Measurements from ENCODE around the gene TMEM184B. TPM values are rescaled to one million over a fixed set of nuclear protein-coding genes. Genes with fewer than 3 reads are reported as not detected.

TMEM184B gene
- polyA plus RNA-seq, 2 of the 4 experiments (the other 2 are of a cell fraction), result 22.2 to 36.8 TPM

DNA sequence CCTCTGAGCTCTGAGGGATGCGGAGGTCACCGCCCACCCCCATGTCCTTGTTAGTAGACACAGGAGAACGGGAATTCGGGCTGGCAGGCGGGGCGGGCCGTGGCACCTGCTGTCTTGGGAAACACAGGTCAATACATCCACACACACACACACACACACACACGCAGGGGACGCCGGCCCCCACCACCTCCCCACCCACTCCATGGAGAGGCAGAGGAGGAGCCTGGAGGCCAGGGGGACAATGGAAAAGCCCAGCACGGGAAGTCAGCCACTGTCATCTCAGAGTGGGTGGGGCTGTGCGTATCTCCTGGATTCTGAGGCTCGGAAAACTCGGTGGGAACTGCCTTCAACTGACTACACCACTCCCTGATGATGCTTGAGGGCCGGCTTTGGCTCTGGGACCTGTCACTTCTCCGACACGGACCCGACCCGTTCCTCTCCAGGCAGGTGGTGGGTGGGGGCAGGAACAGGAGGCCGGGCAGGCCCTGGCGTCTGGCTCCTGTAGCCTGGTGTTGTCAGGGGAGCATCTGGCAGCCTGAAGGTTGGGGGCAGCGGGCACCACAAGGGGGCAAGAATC lies 18.5 kb upstream of the TMEM184B start:
- DNase-seq (ENCODE audit: low read depth in 1 of 2, low spot score in 1 of 2), result no peak
- Histone ChIP-seq H3K27ac (no peak overlapping the region), H3K4me3 (no peak overlapping the region), H3K4me1 (no peaks in the 10 kb centered on the region), H3K4me2 (no peak overlapping the region), H3K9me3 (no peaks in the 10 kb centered on the region)
- CTCF ChIA-PET, result interaction anchor here (1.0 to 1.1 kb wide), 2 partner anchors 13 to 23 kb away, joined by 3 read pairs; no protein-coding TSS in a partner anchor
- ATAC-seq, result no peak
- no peak for TF ChIP-seq RARB (CRISPR knock-in tag; IDR thresholded peaks at IDR 0.05)
- no peak for TF ChIP-seq ZFP36 (IDR thresholded peaks at IDR 0.05; ENCODE audit: borderline replicate concordance, partially characterized antibody)
- no peak for TF ChIP-seq HDAC2 (IDR thresholded peaks at IDR 0.05)
- TF ChIP-seq, protein P1, sequence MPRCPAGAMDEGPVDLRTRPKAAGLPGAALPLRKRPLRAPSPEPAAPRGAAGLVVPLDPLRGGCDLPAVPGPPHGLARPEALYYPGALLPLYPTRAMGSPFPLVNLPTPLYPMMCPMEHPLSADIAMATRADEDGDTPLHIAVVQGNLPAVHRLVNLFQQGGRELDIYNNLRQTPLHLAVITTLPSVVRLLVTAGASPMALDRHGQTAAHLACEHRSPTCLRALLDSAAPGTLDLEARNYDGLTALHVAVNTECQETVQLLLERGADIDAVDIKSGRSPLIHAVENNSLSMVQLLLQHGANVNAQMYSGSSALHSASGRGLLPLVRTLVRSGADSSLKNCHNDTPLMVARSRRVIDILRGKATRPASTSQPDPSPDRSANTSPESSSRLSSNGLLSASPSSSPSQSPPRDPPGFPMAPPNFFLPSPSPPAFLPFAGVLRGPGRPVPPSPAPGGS (IDR thresholded peaks at IDR 0.05), result no peak
- TF ChIP-seq SMC3 (IDR thresholded peaks at IDR 0.05), result no peak
- no peak for TF ChIP-seq RFX5 (IDR thresholded peaks at IDR 0.05)
- TF ChIP-seq, protein P2, sequence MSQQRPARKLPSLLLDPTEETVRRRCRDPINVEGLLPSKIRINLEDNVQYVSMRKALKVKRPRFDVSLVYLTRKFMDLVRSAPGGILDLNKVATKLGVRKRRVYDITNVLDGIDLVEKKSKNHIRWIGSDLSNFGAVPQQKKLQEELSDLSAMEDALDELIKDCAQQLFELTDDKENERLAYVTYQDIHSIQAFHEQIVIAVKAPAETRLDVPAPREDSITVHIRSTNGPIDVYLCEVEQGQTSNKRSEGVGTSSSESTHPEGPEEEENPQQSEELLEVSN (IDR thresholded peaks at IDR 0.05; ENCODE audit: borderline replicate concordance, low read depth), result no peak
- no peak for TF ChIP-seq FOSB (CRISPR knock-in tag; IDR thresholded peaks at IDR 0.05)
- TF ChIP-seq, protein P3, sequence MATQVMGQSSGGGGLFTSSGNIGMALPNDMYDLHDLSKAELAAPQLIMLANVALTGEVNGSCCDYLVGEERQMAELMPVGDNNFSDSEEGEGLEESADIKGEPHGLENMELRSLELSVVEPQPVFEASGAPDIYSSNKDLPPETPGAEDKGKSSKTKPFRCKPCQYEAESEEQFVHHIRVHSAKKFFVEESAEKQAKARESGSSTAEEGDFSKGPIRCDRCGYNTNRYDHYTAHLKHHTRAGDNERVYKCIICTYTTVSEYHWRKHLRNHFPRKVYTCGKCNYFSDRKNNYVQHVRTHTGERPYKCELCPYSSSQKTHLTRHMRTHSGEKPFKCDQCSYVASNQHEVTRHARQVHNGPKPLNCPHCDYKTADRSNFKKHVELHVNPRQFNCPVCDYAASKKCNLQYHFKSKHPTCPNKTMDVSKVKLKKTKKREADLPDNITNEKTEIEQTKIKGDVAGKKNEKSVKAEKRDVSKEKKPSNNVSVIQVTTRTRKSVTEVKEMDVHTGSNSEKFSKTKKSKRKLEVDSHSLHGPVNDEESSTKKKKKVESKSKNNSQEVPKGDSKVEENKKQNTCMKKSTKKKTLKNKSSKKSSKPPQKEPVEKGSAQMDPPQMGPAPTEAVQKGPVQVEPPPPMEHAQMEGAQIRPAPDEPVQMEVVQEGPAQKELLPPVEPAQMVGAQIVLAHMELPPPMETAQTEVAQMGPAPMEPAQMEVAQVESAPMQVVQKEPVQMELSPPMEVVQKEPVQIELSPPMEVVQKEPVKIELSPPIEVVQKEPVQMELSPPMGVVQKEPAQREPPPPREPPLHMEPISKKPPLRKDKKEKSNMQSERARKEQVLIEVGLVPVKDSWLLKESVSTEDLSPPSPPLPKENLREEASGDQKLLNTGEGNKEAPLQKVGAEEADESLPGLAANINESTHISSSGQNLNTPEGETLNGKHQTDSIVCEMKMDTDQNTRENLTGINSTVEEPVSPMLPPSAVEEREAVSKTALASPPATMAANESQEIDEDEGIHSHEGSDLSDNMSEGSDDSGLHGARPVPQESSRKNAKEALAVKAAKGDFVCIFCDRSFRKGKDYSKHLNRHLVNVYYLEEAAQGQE (IDR thresholded peaks at IDR 0.05), result no peak
- no peak for TF ChIP-seq FOXS1 (CRISPR knock-in tag; IDR thresholded peaks at IDR 0.05)
- no peak for TF ChIP-seq MAFK (IDR thresholded peaks at IDR 0.05; ENCODE audit: partially characterized antibody)
- no peak for TF ChIP-seq RCOR1 (IDR thresholded peaks at IDR 0.05; ENCODE audit: low read depth, low read length)
- no peak for TF ChIP-seq MAZ (IDR thresholded peaks at IDR 0.05; ENCODE audit: borderline replicate concordance, low read depth, low read length)
- 81% methylated on average over 12 of the region's 22 CpGs for WGBS (ENCODE audit: missing lambda C conversion rate)
- POLR2A ChIA-PET, result no interaction called here
- FAIRE-seq, result no peak

DNA sequence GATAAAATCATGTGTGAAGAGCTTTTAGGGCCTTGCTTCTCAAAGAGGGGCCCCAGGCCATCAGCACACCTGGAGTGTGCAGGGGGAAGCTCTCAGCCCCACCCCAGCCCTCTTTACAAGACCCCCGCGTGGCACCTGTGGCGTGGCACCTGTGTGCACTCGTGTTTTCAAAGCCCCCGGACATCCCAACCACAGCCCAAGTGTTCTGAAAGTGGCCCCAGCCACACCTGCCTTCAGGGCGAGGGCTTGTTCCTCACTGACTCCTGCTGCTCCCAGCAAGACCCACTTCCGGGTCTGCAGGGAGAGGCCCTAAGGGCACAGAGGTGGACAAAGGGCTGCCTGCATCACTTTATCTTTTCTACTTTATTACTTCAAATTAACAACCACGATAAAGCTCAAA lies 17.5 kb upstream of the TMEM184B start:
- no peak for ATAC-seq
- Histone ChIP-seq H3K4me1 (no peaks in the 10 kb centered on the region), H3K4me2 (no peak overlapping the region), H3K4me3 (no peak overlapping the region), H3K9me3 (no peaks in the 10 kb centered on the region), H3K27ac (no peak overlapping the region)
- DNase-seq (ENCODE audit: low read depth in 1 of 2, low spot score in 1 of 2), result no peak
- 95% methylated on average over 8 of the region's 8 CpGs for WGBS (ENCODE audit: missing lambda C conversion rate)
- CTCF ChIA-PET, result interaction anchor here (1.0 to 1.3 kb wide), 3 partner anchors 9 to 24 kb away, joined by 3 read pairs; no protein-coding TSS in a partner anchor
- TF ChIP-seq TP53 (CRISPR knock-in tag; IDR thresholded peaks at IDR 0.05), result no peak
- no peak for TF ChIP-seq RFX5 (IDR thresholded peaks at IDR 0.05)
- TF ChIP-seq, protein P4, sequence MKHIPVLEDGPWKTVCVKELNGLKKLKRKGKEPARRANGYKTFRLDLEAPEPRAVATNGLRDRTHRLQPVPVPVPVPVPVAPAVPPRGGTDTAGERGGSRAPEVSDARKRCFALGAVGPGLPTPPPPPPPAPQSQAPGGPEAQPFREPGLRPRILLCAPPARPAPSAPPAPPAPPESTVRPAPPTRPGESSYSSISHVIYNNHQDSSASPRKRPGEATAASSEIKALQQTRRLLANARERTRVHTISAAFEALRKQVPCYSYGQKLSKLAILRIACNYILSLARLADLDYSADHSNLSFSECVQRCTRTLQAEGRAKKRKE (CRISPR knock-in tag; IDR thresholded peaks at IDR 0.05; ENCODE audit: low read depth), result no peak
- TF ChIP-seq, protein P5, sequence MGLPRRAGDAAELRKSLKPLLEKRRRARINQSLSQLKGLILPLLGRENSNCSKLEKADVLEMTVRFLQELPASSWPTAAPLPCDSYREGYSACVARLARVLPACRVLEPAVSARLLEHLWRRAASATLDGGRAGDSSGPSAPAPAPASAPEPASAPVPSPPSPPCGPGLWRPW (IDR thresholded peaks at IDR 0.05), result no peak
- no peak for TF ChIP-seq NFE2L2 (conservative IDR thresholded peaks at IDR 0.05; ENCODE audit: low read length)
- TF ChIP-seq HOXB5 (CRISPR knock-in tag; IDR thresholded peaks at IDR 0.05), result no peak
- no peak for TF ChIP-seq JUNB (IDR thresholded peaks at IDR 0.05)
- no peak for TF ChIP-seq FOXS1 (CRISPR knock-in tag; IDR thresholded peaks at IDR 0.05)
- TF ChIP-seq, protein P2 (IDR thresholded peaks at IDR 0.05; ENCODE audit: borderline replicate concordance, low read depth), result no peak
- no peak for TF ChIP-seq POLR2A (IDR thresholded peaks at IDR 0.05; ENCODE audit: low read length)
- POLR2A ChIA-PET, result no interaction called here
- FAIRE-seq, result no peak
